Cerebellar nuclear complex (tissue), 1 donor: Measurements from ENCODE around the gene ZNF521.

Experiments used
- DNase-seq, 2 experiments: peaks; one replicate each; lab custom pipeline; 2025; lab: John Stamatoyannopoulos, UW

The ZNF521 gene

DNA sequence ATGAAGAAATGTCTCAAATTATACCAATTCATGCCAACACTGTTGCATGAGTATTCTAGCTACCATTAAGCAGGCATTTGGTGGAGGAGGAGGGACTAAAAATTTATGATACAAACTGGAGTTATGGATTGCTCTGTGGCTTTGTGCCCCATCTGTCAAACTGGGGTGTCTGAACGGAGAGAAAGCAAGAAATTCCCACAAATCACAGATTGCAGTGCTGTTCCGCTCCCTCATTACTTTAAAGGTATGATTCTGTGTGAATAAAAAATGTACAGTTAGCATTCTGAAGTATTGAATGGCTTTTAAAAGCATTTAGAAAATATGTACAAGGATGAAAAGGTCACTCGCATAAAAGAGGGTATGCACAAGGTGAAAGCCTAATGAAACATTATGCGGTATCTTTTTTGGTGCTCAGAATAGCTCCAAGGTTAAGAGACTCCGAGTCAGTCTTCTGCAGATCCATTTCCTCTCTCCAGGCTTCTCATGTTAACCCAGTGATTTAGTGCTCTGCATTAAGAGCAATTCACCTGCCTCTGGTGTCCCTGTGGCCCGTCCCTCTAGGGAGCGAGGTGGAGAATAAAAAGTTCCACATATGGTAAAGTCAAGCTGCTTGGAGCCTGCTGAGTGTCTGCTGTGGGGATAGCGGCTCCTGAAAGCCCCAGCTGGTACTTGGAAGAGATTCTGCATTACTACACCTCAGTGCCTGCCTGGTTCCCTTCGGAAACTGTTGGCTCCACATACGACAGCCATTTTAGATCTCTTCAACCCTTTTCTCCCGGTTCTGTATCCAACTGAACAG is 184.2 kb downstream of the ZNF521 start:
- DNase-seq: peak; percentile 85 to 93

GRCh38 chr18:25166113-25166512 is 185.9 kb downstream of the ZNF521 start:
- DNase-seq: no peak

DNA sequence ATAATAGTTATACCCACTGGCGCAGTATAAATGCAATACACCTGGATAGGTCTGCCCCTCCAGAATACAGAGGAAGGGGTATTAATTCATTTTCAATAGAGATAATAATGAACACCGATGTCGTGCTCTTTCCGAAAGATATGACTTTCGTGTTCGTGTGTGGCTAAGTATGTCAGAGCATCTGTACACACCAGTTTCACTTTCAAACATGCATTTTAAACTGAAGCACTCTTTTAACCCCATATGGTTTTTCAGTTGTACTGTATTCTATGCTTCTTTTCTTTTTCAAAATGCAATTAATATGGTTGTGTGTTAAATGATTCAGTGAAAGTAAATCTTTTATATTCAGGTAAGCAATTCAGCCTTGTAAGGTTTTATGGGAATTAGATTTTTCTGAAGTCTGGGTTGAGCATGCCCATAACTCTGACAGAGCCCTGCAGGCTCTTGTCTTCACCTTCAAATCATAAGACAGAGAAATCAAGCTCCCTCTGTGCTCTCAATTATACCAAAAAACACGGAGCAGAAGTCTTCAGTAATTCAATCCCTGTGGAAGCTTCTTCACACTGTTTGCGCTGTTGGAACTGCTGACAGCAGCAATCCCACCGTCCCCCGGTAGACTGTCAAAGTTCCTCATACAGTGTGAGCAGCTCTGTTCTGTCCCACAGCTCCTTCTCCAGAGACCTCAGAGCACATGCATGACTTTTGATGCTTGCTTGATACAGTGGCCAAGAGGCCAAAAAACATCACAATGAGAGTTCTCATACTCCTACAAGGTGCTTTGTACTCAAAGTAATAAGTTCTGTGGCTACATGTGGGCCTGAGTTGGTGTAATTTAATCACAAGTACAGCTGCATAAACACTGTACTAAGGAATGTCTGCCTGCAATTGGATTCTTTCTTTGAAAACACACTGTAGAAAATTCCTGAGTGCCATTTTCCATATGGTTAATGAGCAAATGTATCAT is 186.8 kb downstream of the ZNF521 start:
- no peak for DNase-seq

GRCh38 chr18:25164211-25164847 is 187.6 kb downstream of the ZNF521 start:
- DNase-seq: peak in 1 of 2 experiments; percentile 30

- DNase-seq: no peak
Measured at GRCh38 chr18:25153426-25153825, 198.5 kb downstream of the ZNF521 start.

DNA sequence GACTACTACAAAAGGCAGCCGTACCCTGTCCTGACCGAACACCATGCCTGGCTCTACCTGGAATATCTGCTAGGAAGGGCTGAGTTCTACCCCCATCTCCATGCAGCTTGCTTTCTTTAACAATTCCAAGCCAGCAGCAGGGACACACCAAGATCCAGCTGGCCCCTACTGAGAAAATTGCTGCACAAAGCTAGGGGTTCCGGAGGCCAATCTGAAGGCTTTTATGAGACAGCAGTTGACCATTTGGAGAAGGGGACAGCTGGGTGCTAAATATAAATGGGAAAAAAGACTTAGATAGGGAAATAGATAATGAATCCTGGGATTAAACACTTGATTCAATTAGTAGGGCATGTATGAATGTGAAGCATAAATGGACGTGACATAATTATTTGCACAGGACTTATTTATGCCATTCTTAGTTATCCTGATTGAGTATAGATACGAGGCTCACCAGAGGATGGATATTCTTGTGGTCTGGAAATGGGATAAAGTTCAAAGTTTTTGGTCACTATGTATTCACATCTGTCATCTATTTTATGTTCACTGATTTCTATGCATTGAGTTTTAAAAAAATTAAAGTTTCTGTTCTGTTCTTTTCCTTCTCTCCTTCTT is 204.0 kb downstream of the ZNF521 start:
- DNase-seq: no peak

DNA sequence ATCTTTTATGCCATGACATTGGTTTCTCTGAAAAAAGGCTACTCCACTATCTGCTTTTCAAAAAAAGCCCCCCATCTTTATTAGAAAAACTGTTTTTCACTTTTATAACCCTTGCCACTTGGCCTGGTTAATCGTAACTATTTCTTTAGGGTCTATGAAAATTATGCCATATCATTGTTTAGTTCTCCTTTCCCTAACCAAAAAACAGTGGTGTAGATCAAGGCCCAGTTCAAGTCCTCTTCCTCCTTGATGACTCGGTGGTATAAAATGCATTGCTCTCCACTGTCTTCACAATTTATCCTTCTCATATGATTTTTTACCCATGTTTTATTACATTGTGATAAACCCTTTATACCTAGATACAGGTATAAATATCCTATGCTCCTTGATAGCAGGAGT is 205.5 kb downstream of the ZNF521 start:
- DNase-seq: no peak

GRCh38 chr18:25145731-25146511 is 206.0 kb downstream of the ZNF521 start:
- DNase-seq: no peak

- DNase-seq: no peak
Measured at GRCh38 chr18:25144820-25145219, 207.1 kb downstream of the ZNF521 start.

DNA sequence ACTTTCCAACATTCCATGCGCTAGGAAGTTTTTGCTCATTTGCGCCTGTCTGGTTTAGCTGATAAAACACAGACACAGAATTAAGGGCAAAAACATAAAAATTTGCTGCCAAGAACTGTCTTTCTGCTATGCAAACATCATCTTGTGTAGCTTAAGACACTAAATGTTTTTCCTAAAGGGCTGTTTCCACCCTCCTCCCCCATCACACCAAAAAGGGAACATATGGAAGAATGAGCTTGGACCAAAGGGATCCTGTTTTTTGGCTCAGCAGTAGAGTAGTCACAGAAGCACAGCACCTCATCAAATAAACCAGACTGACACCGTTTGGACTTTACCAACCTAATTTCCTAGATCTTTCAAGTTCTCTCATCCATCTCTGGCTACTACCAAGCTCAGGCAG is 210.1 kb downstream of the ZNF521 start:
- peak; percentile 44 to 86 for DNase-seq

DNA sequence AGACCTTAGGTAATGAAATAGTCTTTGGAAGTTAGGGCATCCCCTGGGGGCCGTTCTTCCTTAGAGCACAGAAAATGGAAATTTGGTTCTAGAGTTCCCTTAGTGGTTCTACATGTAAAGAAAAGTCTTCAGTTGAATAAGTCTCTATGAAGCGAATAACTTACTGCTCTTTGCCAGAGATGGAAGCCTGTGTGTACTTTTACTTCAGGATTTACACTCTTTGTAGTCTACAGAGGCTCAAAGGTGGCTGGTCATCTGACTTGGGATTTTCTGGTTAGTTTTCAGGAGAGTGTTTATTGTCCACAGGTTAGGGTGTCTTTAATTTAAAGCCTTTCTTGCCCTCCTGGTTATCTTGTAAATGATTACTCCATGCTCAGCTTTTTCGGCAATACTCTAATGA is 210.6 kb downstream of the ZNF521 start:
- DNase-seq: no peak

DNA sequence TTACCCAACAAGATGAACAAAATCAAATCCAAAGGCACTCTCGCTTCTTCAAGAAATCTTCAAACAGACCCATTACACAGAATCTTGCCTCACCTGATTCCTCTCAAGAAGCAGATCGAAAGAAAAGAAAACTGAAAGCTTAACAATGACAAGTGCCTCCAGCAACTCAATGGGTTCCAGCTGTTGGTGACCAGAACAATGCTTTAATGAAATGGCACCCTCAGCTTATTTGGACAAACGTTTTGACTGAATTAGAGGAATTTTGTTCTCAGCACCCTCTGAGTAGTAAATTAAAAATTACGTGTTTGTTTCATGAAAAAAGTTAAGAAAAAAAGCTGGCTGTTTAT is 211.0 kb downstream of the ZNF521 start:
- no peak for DNase-seq

DNA sequence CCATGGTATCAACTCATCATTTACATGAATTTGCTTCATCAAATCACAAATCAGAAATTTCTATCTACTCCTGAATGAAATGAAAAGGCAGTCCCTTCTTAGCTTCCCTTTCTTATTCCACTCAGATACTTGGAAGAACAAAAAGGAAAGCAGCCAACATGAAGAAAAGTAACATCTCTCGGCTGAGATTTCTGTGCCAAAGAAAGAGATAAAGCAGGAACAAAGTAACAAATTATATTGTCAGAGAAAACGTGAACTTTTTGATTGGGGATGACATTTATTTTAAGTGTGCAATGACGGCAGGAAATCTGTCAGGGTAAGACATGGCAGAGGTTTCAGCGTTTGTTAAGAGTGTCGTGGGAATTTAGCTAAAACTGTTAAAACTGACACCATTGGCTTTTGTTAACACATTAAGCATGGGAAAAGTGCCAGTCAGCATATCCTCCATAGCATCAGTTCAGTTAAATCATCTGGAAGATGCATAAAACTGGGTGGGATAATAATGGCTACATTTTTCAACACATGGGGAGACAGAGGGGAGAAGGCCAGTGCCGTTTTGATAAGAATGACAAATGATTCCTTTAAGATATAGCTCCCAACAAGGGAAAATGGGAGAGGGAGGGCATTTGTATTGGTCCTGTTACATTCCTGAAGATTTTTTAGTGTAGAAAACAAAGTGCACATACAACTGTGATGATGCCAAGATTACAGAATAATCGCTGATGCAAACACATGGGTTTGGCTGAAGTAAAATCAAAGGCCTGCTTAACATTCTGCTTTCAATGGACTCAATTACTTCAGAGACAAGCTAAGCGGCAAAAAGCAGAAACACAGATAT is 211.6 kb downstream of the ZNF521 start:
- no peak for DNase-seq

DNA sequence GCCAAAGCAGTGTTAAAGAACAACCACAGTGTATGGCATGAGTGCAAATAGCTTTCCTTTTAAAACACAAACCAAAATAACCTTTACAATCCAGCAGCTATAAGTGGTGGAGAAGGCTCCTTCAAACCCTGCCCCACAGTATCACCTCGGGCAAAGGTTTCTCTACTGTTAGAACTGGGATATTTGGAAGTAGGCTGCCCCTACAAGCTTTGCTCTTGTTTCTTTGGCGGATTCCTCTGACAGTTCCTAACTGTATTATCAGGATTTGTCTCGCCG is 214.8 kb downstream of the ZNF521 start:
- no peak for DNase-seq

GRCh38 chr18:25136416-25137196 is 215.4 kb downstream of the ZNF521 start:
- no peak for DNase-seq

DNA sequence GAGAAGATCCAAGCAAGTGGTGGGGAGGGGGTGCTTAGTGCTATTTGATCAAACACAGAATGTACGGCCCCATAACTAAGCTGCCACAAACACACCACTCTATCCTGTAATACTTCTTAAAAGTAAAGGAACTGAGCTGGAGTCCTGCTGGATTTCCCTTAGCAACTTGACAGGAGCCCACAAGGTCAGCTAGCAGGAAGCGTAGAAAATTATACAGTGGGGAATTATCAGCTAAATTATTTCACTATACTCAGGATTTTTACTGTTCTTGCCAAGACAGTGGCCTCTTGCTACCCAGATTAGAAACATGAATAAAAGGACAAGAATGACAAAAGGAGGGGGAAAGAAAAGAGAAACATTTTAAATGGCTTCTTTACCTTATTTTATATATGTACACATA is 217.1 kb downstream of the ZNF521 start:
- no peak for DNase-seq

- DNase-seq: no peak
Measured at GRCh38 chr18:25133879-25134278, 218.1 kb downstream of the ZNF521 start.

- DNase-seq: no peak
Measured at GRCh38 chr18:25132786-25133496, 219.0 kb downstream of the ZNF521 start.

DNA sequence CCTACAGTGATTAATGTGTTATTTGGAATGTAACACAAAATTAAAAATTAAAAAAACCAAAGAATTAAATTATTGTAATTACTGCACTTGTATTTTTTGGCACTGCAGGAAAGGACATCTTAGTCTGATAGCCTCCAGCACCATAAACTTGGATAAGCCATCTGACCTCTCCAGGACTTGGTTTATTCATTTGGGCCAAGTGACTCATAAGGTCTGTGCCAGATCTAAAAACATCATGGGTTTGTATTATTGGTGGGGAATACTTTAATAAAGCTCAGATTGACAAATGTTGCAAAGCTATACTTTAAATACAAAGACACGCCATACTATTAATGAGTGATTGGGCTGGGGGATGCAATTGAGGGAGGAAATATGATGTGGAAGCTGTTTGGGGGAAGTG is 225.2 kb downstream of the ZNF521 start:
- no peak for DNase-seq
